Measurements from ENCODE around the gene MDH1B. TPM values are rescaled to one million over a fixed set of nuclear protein-coding genes. Genes with fewer than 3 reads are reported as not detected.

Gene MDH1B
- total RNA-seq, 4 donors from 2014 or later, result 0.13 to 1.6 (median 0.49) TPM

GRCh38 chr2:206713746-206714145 is 51.4 kb downstream of the MDH1B start:
- TF ChIP-seq POLR2A (IDR thresholded peaks at IDR 0.05) (no peak), CTCF (IDR thresholded peaks at IDR 0.05 in 4 of 5, conservative IDR thresholded peaks at IDR 0.05 in 1 of 5) (no peak)
- DNase-seq, result no peak
- no peaks in the 10 kb centered on the region for H3K9me3 ChIP-seq
- no peaks in the 10 kb centered on the region for H3K36me3 ChIP-seq
- no peak for ATAC-seq
- no peaks in the 10 kb centered on the region for H3K4me1 ChIP-seq
- in situ Hi-C loops (cut with MboI; ENCODE audit: low sequenced_read_pairs in 4 of 4), result no loop called here
- H3K27me3 ChIP-seq, result no peaks in the 10 kb centered on the region
- no peak overlapping the region for H3K27ac ChIP-seq
- intact Hi-C loops (cut with DNase I; ENCODE audit: low total_unique reads), result no loop called here
- H3K4me3 ChIP-seq, result no peak overlapping the region

- Histone ChIP-seq H3K36me3 (no peaks in the 10 kb centered on the region), H3K9me3 (no peaks in the 10 kb centered on the region), H3K4me1 (no peaks in the 10 kb centered on the region), H3K27me3 (no peaks in the 10 kb centered on the region), H3K27ac (no peak overlapping the region), H3K4me3 (no peak overlapping the region)
- intact Hi-C loops (cut with DNase I; ENCODE audit: low total_unique reads), result no loop called here
- no peak for DNase-seq
- TF ChIP-seq CTCF (IDR thresholded peaks at IDR 0.05 in 4 of 5, conservative IDR thresholded peaks at IDR 0.05 in 1 of 5) (no peak), POLR2A (IDR thresholded peaks at IDR 0.05) (no peak)
- in situ Hi-C loops (cut with MboI; ENCODE audit: low sequenced_read_pairs in 4 of 4), result no loop called here
- ATAC-seq, result no peak
Observed at GRCh38 chr2:206708286-206708685, 56.8 kb downstream of the MDH1B start.

- in situ Hi-C loops (cut with MboI; ENCODE audit: low sequenced_read_pairs in 4 of 4) (no loop called here), intact Hi-C loops (cut with DNase I; ENCODE audit: low total_unique reads) (no loop called here)
- no peaks in the 10 kb centered on the region for H3K9me3 ChIP-seq
- H3K36me3 ChIP-seq, result no peaks in the 10 kb centered on the region
- H3K4me1 ChIP-seq, result no peaks in the 10 kb centered on the region
- no peak overlapping the region for H3K4me3 ChIP-seq
- ATAC-seq (no peak), DNase-seq (no peak)
- no peaks in the 10 kb centered on the region for H3K27me3 ChIP-seq
- no peak overlapping the region for H3K27ac ChIP-seq
- TF ChIP-seq CTCF (IDR thresholded peaks at IDR 0.05 in 4 of 5, conservative IDR thresholded peaks at IDR 0.05 in 1 of 5) (no peak), POLR2A (IDR thresholded peaks at IDR 0.05) (no peak)
Observed at GRCh38 chr2:206707164-206707701, 57.9 kb downstream of the MDH1B start.

- H3K4me3 ChIP-seq, result no peak overlapping the region
- DNase-seq (no peak), ATAC-seq (no peak)
- in situ Hi-C loops (cut with MboI; ENCODE audit: low sequenced_read_pairs in 4 of 4), result no loop called here
- TF ChIP-seq POLR2A (IDR thresholded peaks at IDR 0.05), result no peak
- TF ChIP-seq CTCF (IDR thresholded peaks at IDR 0.05 in 4 of 5, conservative IDR thresholded peaks at IDR 0.05 in 1 of 5), result no peak
- intact Hi-C loops (cut with DNase I; ENCODE audit: low total_unique reads), result no loop called here
- H3K27me3 ChIP-seq, result peaks cover 0 to 3% (median 0%) of the 10 kb centered on the region in 3 donors
- H3K9me3 ChIP-seq, result no peaks in the 10 kb centered on the region
- no peaks in the 10 kb centered on the region for H3K36me3 ChIP-seq
- H3K27ac ChIP-seq, result no peak overlapping the region
- H3K4me1 ChIP-seq, result no peaks in the 10 kb centered on the region
Observed at GRCh38 chr2:206701952-206702605, 63.0 kb downstream of the MDH1B start.

Measured in gastrocnemius medialis (tissue), 4 donors.